Thyroid gland (tissue), 4 donors: Measurements from ENCODE around the gene GRHL1. TPM values are rescaled to one million over a fixed set of nuclear protein-coding genes. Genes with fewer than 3 reads are reported as not detected.
A peak's percentile ranks its signal among the peaks of the same experiment; 100 is the strongest.
"Not testable (repeated sequence)": the region's sequence is repeated elsewhere in the genome, so short reads cannot be mapped to it uniquely, and the experiment has no call there.

Experiments used
- DNase-seq, 2 donors: peaks; one replicate each; pipeline ENCODE4 v3.0.0-alpha.2; 2019
- H3K27ac ChIP-seq, 3 donors: fragments of 200-600 bp; sonication (generic); 1 replicate in 2 of 3; 2 replicates in 1 of 3; pipeline ENCODE4 v1.5.1; 2016 to 2019; ENCODE audit warnings: mild to moderate bottlenecking in 1 of 3, moderate library complexity in 1 of 3
- H3K27me3 ChIP-seq: fragments of 200-600 bp; sonication (generic); one replicate; pipeline ENCODE4 v1.5.1; 2019
- H3K36me3 ChIP-seq, 2 donors: fragments of 200-600 bp; sonication (generic); one replicate each; pipeline ENCODE4 v1.5.1; 2016 to 2019
- H3K4me1 ChIP-seq, 2 donors: fragments of 200-600 bp; sonication (generic); one replicate each; pipeline ENCODE4 v1.5.1; 2017 to 2019
- H3K4me3 ChIP-seq, 3 donors: fragments of 200-600 bp; sonication (generic); replicated peaks in 1 of 3; 1 replicate in 2 of 3; 2 replicates in 1 of 3; pipeline ENCODE4 v1.5.1; 2016; ENCODE audit warnings: mild to moderate bottlenecking in 1 of 3
- H3K9me3 ChIP-seq: fragments of 200-600 bp; sonication (generic); one replicate; pipeline ENCODE4 v1.5.1; 2017
- POLR2A ChIP-seq, 2 donors: fragments of 450-650 bp; IDR thresholded peaks; one replicate each; pipeline ENCODE4 v1.6.1; 2017; ENCODE audit warnings: antibody characterized with exemption in 2 of 2, mild to moderate bottlenecking in 2 of 2, moderate library complexity in 1 of 2
- WGBS, 2 donors: methylation state at CpG; one replicate each; pipeline ENCODE4 v1.1.5; 2017; 5-methylcytosine and 5-hydroxymethylcytosine counted together
- intact Hi-C: fragments of 100-400 bp; cut with DNase I; formaldehyde crosslinking; loops from one replicate; pipeline ENCODE4 v1.15.1; 2023
- total RNA-seq, 4 donors: library from RNA; depleted of rRNA; stranded (reverse); fragments of >200 nt; gene quantifications; one replicate each; pipeline ENCODE4 v1.2.3, GENCODE V29; 2016
- TF ChIP-seq, protein P1 (sequence below), 6 experiments: fragments of 200-600 bp in 3 of 6; fragments of 450-650 bp in 3 of 6; sonication (generic) in 3 of 6; IDR thresholded peaks; one replicate each; pipeline ENCODE4 v1.5.1; 2016 to 2019; ENCODE audit warnings: antibody characterized with exemption in 6 of 6, mild to moderate bottlenecking in 2 of 6, inconsistent platforms in 1 of 6, moderate library complexity in 1 of 6

The GRHL1 gene
- total RNA-seq, 4 donors from 2014 or later = 6.2 to 12.1 (median 8.2) TPM

DNA sequence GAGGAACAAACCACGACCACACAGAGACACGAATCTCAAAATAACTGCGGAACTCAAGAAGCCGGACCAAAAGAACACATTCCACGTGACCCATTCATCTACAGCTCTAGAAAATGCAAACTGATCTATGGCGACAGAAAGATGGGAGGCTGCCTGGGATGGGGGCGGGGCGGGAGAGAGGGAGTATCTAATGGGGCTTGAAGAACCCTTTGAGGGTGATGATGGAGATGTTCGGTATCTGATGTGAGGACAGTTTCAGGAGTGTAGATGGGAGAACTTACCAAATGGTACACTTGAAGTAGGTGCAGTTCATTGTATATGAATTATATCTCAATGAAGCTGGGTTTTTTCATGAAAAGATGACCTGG is 57.3 kb downstream of the GRHL1 start:
- DNase-seq = no peak
- no peak for TF ChIP-seq POLR2A (IDR thresholded peaks at IDR 0.05)
- TF ChIP-seq, protein P1, sequence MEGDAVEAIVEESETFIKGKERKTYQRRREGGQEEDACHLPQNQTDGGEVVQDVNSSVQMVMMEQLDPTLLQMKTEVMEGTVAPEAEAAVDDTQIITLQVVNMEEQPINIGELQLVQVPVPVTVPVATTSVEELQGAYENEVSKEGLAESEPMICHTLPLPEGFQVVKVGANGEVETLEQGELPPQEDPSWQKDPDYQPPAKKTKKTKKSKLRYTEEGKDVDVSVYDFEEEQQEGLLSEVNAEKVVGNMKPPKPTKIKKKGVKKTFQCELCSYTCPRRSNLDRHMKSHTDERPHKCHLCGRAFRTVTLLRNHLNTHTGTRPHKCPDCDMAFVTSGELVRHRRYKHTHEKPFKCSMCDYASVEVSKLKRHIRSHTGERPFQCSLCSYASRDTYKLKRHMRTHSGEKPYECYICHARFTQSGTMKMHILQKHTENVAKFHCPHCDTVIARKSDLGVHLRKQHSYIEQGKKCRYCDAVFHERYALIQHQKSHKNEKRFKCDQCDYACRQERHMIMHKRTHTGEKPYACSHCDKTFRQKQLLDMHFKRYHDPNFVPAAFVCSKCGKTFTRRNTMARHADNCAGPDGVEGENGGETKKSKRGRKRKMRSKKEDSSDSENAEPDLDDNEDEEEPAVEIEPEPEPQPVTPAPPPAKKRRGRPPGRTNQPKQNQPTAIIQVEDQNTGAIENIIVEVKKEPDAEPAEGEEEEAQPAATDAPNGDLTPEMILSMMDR (IDR thresholded peaks at IDR 0.05) = no peak
- 83 to 92% methylated on average over 9 of the region's 9 CpGs for WGBS, 2 donors
- intact Hi-C loops = no loop called here
- H3K27ac ChIP-seq = peak overlapping the region in 2 of 3 donors; percentile 71 to 80
- H3K4me1 ChIP-seq = peaks cover 17 to 44% of the 10 kb centered on the region in 2 donors
- H3K36me3 ChIP-seq = no peaks in the 10 kb centered on the region
- H3K9me3 ChIP-seq = no peaks in the 10 kb centered on the region
- H3K27me3 ChIP-seq = no peaks in the 10 kb centered on the region
- no peak overlapping the region for H3K4me3 ChIP-seq

DNA sequence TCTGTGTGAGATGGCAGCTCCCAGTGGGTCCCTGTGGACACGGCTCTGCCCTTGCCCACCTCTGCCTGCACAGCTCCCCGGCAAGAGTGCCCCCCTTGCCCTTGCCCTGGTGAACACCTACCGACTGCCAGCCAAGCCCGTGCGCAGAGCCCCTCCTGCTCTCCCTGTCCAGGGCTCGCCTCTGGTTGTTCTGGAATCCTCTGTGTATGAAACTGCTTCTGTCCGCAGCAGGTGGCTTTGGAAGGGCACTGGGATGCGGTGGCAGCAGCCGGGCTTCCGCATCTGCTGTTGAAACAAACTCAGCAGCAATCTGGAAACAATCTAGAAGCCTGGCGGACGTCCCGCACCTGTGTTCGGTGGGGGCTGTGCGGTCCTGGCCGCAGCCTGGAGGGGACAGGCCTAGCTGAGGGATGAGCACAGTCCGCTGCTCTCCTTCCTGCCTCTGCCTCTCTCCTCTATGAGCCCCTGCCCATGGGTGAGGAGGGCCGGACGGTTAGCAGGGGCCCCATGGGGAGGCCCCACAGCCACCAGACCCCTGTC is 57.8 kb downstream of the GRHL1 start:
- intact Hi-C loops = no loop called here
- Histone ChIP-seq H3K4me1 (peaks cover 17 to 44% of the 10 kb centered on the region in 2 donors), H3K4me3 (no peak overlapping the region), H3K36me3 (no peaks in the 10 kb centered on the region), H3K9me3 (no peaks in the 10 kb centered on the region), H3K27me3 (no peaks in the 10 kb centered on the region), H3K27ac (peak overlapping the region in 2 of 3 donors; percentile 71 to 80)
- TF ChIP-seq, protein P1 (IDR thresholded peaks at IDR 0.05) = no peak
- peak in 1 of 2 donors; percentile 9 for TF ChIP-seq POLR2A (IDR thresholded peaks at IDR 0.05)
- peak in 1 of 2 donors; percentile 35 for DNase-seq
- 84 to 90% methylated on average over 16 to 17 of the region's 19 CpGs for WGBS, 2 donors

DNA sequence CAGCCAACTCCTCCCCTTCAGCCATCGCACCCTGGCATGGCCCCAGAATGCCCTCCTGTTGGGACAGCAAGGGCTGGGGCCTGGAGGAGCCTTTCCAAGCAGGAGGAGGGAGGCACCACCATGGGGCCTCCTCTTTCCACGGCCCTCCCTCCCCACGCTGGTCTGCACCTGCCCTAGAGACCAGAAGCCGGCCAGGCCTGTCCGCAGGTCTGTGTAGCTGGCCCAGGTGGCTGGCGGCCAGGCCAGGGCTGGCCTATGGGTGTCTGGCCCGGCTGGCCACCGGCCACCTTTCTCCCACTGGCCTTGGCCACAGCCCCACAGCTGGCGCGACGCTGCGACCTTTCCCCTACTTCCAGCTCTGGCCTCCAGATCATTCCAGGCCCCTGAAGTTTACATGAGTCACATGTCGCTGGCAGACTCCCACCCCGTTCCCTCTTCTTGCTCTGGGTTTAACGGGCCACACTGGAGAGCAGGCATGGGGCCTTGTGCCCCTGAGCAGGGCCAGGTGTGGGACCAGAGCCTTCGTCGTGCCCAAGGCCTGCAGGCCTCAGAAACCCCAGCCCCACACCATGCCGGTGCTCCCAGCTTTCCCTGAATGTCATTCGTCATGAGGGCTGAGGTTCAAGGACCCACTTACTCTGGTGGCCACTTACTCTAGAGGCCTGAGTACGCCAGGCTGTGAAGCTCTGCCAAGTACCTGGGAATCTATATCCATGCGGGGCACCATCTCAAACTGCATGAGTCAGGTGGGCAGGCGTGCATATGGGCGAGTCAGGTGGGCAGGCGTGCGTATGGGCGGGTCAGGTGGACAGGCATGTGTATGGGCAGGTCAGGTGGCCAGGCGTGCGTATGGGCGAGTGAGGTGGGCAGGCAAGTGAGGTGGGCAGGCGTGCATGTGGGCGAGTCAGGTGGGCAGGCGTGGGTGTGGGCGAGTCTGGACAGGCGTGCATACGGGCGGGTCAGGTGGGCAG is 58.6 kb downstream of the GRHL1 start:
- Histone ChIP-seq H3K4me3 (no peak overlapping the region), H3K27ac (peak overlapping the region in 2 of 3 donors; percentile 71 to 80), H3K36me3 (no peaks in the 10 kb centered on the region), H3K9me3 (no peaks in the 10 kb centered on the region), H3K4me1 (peaks cover 17 to 44% of the 10 kb centered on the region in 2 donors), H3K27me3 (no peaks in the 10 kb centered on the region)
- TF ChIP-seq POLR2A (IDR thresholded peaks at IDR 0.05) = no peak
- TF ChIP-seq, protein P1 (IDR thresholded peaks at IDR 0.05) = no peak
- WGBS, 2 donors = 73 to 83% methylated on average over 20 to 30 of the region's 36 CpGs
- peak; percentile 78 to 79 for DNase-seq
- intact Hi-C loops = no loop called here

DNA sequence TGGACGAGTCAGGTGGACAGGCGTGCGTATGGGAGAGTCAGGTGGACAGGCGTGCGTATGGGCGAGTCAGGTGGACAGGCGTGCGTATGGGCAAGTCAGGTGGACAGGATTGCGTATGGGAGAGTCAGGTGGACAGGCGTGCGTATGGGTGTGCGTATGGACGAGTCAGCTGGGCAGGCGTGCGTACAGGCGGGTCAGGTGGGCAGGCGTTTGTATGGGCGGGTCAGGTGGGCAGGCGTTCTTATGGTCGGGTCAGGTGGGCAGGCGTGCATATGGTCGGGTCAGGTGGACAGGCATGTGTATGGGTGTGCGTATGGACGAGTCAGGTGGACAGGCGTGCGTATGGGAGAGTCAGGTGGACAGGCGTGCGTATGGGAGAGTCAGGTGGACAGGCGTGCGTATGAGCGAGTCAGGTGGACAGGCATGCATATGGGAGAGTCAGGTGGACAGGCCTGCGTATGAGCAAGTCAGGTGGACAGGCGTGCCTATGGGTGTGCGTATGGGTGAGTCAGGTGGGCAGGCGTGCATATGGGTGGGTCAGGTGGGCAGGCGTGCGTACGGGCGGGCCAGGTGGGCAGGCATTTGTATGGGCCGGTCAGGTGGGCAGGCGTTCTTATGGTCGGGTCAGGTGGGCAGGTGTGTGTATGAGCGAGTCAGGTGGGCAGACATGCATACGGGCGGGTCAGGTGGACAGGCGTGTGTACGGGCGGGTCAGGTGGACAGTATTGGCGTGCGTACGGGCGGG is 59.5 kb downstream of the GRHL1 start:
- 93 to 96% methylated on average over 52 of the region's 52 CpGs for WGBS, 2 donors
- H3K4me3 ChIP-seq, H3K27me3 ChIP-seq, H3K9me3 ChIP-seq, intact Hi-C loops, DNase-seq, H3K36me3 ChIP-seq: not testable (repeated sequence)
- Histone ChIP-seq H3K4me1 (peaks cover 17 to 44% of the 10 kb centered on the region in 2 donors), H3K27ac (peak overlapping the region in 1 of 3 donors; percentile 80)

DNA sequence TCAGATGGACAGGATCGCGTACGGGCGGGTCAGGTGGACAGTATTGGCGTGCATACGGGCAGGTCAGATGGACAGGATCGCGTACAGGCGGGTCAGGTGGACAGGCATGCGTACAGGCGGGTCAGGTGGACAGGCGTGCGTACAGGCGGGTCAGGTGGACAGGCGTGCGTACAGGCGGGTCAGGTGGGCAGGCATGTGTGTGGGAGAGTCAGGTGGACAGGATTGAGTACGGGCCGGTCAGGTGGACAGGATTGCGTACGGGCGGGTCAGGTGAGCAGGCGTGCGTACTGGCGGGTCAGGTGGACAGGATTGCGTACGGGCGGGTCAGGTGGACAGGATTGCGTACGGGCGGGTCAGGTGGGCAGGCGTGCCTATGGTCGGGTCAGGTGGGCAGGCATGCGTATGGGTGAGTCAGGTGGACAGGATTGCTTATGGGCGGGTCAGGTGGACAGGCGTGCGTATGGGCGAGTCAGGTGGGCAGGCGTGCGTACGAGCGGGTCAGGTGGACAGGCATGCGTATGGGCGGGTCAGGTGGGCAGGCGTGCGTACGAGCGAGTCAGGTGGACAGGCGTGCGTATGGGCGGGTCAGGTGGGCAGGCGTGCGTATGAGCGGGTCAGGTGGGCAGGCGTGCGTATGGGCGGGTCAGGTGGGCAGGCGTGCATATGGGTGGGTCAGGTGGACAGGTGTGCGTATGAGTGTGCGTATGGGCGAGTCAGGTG is 60.3 kb downstream of the GRHL1 start:
- H3K36me3 ChIP-seq, intact Hi-C loops, H3K27ac ChIP-seq, H3K4me3 ChIP-seq, H3K9me3 ChIP-seq, DNase-seq, H3K27me3 ChIP-seq: not testable (repeated sequence)
- 91 to 93% methylated on average over 61 of the region's 61 CpGs for WGBS, 2 donors
- peaks cover 17 to 36% of the 10 kb centered on the region in 2 donors for H3K4me1 ChIP-seq

DNA sequence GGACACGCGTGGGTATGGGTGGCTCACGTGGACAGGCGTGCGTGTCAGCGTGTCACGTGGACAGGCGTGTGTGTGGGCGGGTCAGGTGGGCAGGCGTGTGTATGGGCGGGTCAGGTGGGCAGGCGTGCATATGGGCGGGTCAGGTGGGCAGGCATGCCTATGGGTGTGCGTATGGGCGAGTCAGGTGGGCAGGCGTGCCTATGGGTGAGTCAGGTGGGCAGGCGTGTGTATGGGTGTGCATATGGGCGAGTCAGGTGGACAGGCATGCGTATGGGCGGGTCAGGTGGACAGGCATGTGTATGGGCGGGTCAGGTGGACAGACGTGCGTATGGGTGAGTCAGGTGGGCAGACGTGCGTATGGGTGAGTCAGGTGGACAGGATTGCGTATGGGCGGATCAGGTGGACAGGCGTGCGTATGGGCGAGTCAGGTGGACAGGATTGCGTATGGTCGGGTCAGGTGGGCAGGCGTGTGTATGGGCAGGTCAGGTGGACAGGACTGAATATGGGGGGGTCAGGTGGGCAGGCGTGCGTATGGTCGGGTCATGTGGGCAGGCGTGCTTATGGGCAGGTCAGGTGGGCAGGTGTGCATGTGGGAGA is 61.0 kb downstream of the GRHL1 start:
- H3K27ac ChIP-seq, H3K27me3 ChIP-seq, intact Hi-C loops, H3K4me3 ChIP-seq, H3K9me3 ChIP-seq, H3K36me3 ChIP-seq, DNase-seq: not testable (repeated sequence)
- H3K4me1 ChIP-seq = peaks cover 17 to 29% of the 10 kb centered on the region in 2 donors
- 93 to 94% methylated on average over 37 of the region's 37 CpGs for WGBS, 2 donors
